Tibial artery (tissue), 4 donors: ENCODE results near the gene NF1.

ENCODE experiments used
- DNase-seq, 2 donors: peaks; one replicate each; pipeline ENCODE4 v3.0.0-alpha.2; 2019
- H3K27ac ChIP-seq, 2 donors: fragments of 200-600 bp; sonication (generic) in 1 of 2; 1 replicate in 1 of 2; 2 replicates in 1 of 2; pipeline ENCODE4 v1.5.1; 2018 to 2019; ENCODE audit warnings: mild to moderate bottlenecking in 1 of 2
- H3K27me3 ChIP-seq, 2 donors: fragments of 200-600 bp; sonication (generic) in 1 of 2; one replicate each; pipeline versions ENCODE4 v1.5.1 to v1.6.0; 2016 to 2019
- H3K36me3 ChIP-seq, 3 donors: fragments of 200-600 bp; sonication (generic) in 2 of 3; one replicate each; pipeline ENCODE4 v1.5.1; 2016 to 2019; ENCODE audit warnings: mild to moderate bottlenecking in 2 of 3
- H3K4me1 ChIP-seq, 4 donors: fragments of 200-600 bp; sonication (generic) in 2 of 4; 1 replicate in 3 of 4; 2 replicates in 1 of 4; pipeline ENCODE4 v1.5.1; 2016 to 2019
- H3K4me3 ChIP-seq, 2 donors: fragments of 200-600 bp; sonication (generic) in 1 of 2; 1 replicate in 1 of 2; 2 replicates in 1 of 2; pipeline ENCODE4 v1.5.1; 2018 to 2019; ENCODE audit warnings: mild to moderate bottlenecking in 2 of 2
- H3K9me3 ChIP-seq, 3 donors: fragments of 200-600 bp; sonication (generic) in 1 of 3; one replicate each; pipeline ENCODE4 v1.5.1; 2016 to 2019
- intact Hi-C: fragments of 100-400 bp; cut with DNase I; formaldehyde crosslinking; loops from one replicate; pipeline ENCODE4 v1.15.0; 2023; ENCODE audit warnings: low total_unique reads
- TF ChIP-seq, protein P1 (sequence below), 2 experiments: fragments of 200-600 bp in 1 of 2; fragments of 450-650 bp in 1 of 2; IDR thresholded peaks; one replicate each; pipeline ENCODE4 v1.5.1; 2017 to 2019; ENCODE audit warnings: antibody characterized with exemption in 2 of 2, mild to moderate bottlenecking in 1 of 2, moderate library complexity in 1 of 2

The NF1 gene

DNA sequence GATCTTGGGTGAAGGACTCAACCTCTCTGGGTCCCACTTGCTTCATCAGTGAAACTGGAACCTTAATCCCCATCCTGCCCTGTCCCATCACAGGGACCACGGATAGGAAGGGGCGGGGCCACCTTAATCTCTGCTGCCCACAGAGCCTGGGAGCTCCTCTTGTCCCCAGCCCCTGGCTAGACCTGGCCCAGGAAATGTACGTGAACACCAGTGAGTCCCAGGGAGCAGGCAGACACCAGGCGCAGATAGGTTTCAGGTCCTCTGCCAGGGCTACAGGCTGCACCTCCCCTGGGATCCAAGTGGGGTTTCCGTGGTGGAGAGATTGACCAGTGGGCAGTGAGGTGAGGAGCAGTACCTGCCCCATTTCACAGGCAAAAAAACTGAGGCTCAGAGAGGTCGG, 317.7 kb downstream of the NF1 start:
- no peak for DNase-seq
- Histone ChIP-seq H3K27ac (no peak overlapping the region), H3K9me3 (no peaks in the 10 kb centered on the region), H3K36me3 (no peaks in the 10 kb centered on the region), H3K4me3 (no peak overlapping the region), H3K4me1 (no peaks in the 10 kb centered on the region), H3K27me3 (peaks cover 0 to 39% of the 10 kb centered on the region in 2 donors)
- intact Hi-C loops: no loop called here
- TF ChIP-seq, protein P1, sequence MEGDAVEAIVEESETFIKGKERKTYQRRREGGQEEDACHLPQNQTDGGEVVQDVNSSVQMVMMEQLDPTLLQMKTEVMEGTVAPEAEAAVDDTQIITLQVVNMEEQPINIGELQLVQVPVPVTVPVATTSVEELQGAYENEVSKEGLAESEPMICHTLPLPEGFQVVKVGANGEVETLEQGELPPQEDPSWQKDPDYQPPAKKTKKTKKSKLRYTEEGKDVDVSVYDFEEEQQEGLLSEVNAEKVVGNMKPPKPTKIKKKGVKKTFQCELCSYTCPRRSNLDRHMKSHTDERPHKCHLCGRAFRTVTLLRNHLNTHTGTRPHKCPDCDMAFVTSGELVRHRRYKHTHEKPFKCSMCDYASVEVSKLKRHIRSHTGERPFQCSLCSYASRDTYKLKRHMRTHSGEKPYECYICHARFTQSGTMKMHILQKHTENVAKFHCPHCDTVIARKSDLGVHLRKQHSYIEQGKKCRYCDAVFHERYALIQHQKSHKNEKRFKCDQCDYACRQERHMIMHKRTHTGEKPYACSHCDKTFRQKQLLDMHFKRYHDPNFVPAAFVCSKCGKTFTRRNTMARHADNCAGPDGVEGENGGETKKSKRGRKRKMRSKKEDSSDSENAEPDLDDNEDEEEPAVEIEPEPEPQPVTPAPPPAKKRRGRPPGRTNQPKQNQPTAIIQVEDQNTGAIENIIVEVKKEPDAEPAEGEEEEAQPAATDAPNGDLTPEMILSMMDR (IDR thresholded peaks at IDR 0.05): no peak

DNA sequence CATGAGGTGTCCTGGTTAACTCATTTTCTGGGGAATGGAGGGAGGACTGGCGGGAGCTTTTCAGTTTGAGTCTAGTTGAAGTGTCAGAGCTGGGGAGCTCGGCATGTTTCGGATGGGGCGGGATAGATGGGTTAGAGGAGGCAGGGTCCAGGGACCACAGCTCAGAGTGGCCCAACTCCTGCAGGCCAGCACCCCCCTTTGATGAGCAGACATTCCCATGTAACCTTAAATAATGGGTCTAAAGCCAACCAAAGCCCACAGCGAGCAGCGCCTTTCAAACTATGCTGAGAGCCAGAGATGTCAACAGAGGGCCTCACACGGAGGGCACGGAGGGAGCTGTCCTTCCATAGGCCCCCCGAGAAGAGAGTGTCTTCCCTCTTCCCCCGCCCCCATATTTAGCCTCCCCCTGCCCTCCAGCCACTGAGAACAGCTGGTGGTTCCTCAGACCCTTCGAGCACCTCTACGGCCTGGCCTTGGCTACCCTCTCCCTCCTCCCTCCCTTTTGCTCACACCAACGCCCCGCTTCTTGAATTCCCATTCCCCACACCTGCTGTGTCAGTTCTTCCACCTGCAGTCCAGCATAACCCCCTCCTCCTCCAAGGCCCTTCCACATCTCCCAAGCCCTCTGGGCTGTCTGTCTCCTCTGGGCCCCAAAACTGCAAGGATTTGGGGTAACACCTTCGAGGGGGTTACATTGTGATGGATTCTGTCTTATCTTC, 318.5 kb downstream of the NF1 start:
- intact Hi-C loops: no loop called here
- no peak overlapping the region for H3K4me3 ChIP-seq
- peaks cover 0 to 39% of the 10 kb centered on the region in 2 donors for H3K27me3 ChIP-seq
- TF ChIP-seq, protein P1 (IDR thresholded peaks at IDR 0.05): no peak
- no peak overlapping the region for H3K27ac ChIP-seq
- no peaks in the 10 kb centered on the region for H3K9me3 ChIP-seq
- H3K4me1 ChIP-seq: no peaks in the 10 kb centered on the region
- H3K36me3 ChIP-seq: no peaks in the 10 kb centered on the region
- DNase-seq: no peak

DNA sequence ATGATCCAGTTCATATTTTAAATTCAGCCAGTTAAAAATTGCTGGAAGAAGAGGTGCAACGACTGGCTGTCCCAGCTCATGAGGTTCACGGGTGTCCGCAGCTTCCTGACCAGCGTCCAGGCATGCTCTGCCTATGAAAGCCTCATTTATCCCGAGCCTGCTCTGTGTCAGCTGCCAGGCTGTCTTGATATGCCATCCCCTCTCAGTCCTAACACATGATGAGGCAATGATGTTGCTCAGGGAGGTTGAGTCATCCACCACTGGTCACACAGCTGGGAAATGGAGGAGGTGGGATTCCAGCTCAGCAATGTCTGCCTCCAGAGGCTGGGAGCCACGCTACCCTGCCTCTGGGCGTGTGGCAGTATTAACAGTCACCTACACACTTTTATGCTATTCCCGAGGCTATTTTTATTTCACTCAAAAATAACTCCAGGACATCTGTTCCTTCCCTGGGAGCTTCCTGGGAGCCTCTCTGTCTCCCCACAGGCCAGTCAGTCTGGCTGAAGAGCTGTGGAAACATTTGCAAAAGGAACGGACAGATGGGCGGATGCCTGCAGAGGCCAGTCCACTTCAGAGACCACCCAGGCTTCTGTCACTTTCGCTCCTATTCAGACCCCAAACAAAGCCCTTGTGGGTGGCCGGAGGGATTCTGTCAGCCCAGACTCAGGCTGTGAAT, 319.2 kb downstream of the NF1 start:
- Histone ChIP-seq H3K36me3 (no peaks in the 10 kb centered on the region), H3K27ac (no peak overlapping the region), H3K27me3 (peaks cover 0 to 37% of the 10 kb centered on the region in 2 donors), H3K9me3 (no peaks in the 10 kb centered on the region), H3K4me3 (no peak overlapping the region), H3K4me1 (no peaks in the 10 kb centered on the region)
- TF ChIP-seq, protein P1 (IDR thresholded peaks at IDR 0.05): no peak
- intact Hi-C loops: no loop called here
- no peak for DNase-seq

DNA sequence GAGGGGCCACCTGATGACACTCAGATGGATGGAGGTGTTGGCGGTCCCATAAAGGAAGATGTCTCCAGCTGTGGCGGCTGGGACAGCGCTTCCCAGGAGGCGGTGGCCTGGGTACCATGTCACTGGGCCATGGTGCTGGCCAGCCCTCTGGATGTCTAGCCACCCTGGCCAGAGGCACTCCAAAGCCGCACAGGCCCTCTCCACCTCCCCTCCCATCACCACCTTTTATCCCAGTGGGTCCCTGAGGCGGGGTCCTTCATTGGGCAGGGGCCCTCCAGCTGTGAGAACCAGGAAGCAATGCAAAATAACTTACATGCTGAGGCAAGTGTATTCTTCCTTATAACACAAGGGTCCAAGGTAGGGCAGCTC, 319.8 kb downstream of the NF1 start:
- Histone ChIP-seq H3K4me3 (no peak overlapping the region), H3K4me1 (no peaks in the 10 kb centered on the region), H3K36me3 (no peaks in the 10 kb centered on the region), H3K9me3 (no peaks in the 10 kb centered on the region), H3K27me3 (peaks cover 0 to 31% of the 10 kb centered on the region in 2 donors), H3K27ac (no peak overlapping the region)
- intact Hi-C loops: no loop called here
- DNase-seq: no peak
- TF ChIP-seq, protein P1 (IDR thresholded peaks at IDR 0.05): no peak

DNA sequence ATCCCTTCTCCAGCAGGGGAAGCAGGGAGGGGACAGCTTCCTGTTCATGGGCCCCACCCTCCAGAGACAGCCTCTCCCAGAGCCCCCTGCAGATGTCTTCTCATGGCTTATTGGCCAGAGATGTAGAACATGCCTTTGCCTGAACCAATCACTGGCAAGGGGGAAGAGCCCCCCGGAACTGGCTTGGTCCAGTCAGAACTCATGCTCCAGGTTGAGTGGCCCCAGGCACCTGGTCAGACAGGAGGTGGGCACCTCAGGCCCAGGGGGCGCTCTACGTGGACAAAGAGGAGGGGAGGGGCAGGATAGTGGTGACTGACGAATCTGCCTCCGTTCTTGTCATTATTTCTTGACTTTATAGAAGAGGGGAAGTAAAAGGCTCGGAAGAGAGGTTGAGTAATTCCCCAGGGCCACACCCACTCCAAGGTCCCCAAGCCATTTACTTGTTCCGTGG, 320.3 kb downstream of the NF1 start:
- H3K4me3 ChIP-seq: no peak overlapping the region
- H3K27ac ChIP-seq: no peak overlapping the region
- H3K27me3 ChIP-seq: peaks cover 0 to 27% of the 10 kb centered on the region in 2 donors
- TF ChIP-seq, protein P1 (IDR thresholded peaks at IDR 0.05): no peak
- DNase-seq: no peak
- no peaks in the 10 kb centered on the region for H3K36me3 ChIP-seq
- no peaks in the 10 kb centered on the region for H3K4me1 ChIP-seq
- H3K9me3 ChIP-seq: no peaks in the 10 kb centered on the region
- intact Hi-C loops: no loop called here
